Thoracic aorta (tissue), 2 donors: ENCODE measurements around the gene FOXC1. TPM values are rescaled to one million over a fixed set of nuclear protein-coding genes. Genes with fewer than 3 reads are reported as not detected.

Experiments
- ATAC-seq: fragments of 150-250 bp; one replicate; pipeline ENCODE4 v1.8.0; 2017; ENCODE audit warnings: low read depth; ENCODE audit not compliant: insufficient number of reproducible peaks, low FRiP score
- DNase-seq: peaks from one replicate; pipeline ENCODE4 v3.0.0-alpha.2; 2020; ENCODE audit warnings: low spot score
- H3K27ac ChIP-seq, 2 donors: fragments of 200-600 bp; sonication (generic); 1 replicate in 1 of 2; 2 replicates in 1 of 2; pipeline ENCODE4 v1.5.1; 2016; ENCODE audit warnings: mild to moderate bottlenecking in 2 of 2, moderate library complexity in 2 of 2
- H3K27me3 ChIP-seq: fragments of 200-600 bp; sonication (generic); replicated peaks from 2 replicates; pipeline ENCODE4 v1.6.0; 2016; ENCODE audit warnings: mild to moderate bottlenecking; ENCODE audit not compliant: insufficient read depth
- H3K36me3 ChIP-seq: fragments of 200-600 bp; sonication (generic); one replicate; pipeline ENCODE4 v1.5.1; 2016
- H3K4me1 ChIP-seq, 2 donors: fragments of 200-600 bp; sonication (generic); 1 replicate in 1 of 2; 2 replicates in 1 of 2; pipeline versions ENCODE4 v1.5.1 to v1.6.0; 2016; ENCODE audit warnings: low read depth in 2 of 2, mild to moderate bottlenecking in 1 of 2; ENCODE audit not compliant: control insufficient read depth in 1 of 2
- H3K4me3 ChIP-seq: fragments of 200-600 bp; sonication (generic); 2 replicates; pipeline ENCODE4 v1.5.1; 2016; ENCODE audit warnings: mild to moderate bottlenecking
- H3K9me3 ChIP-seq: fragments of 200-600 bp; sonication (generic); 2 replicates; pipeline ENCODE4 v1.5.1; 2016
- CTCF ChIP-seq: fragments of 200-600 bp; sonication (generic); IDR thresholded peaks from one replicate; pipeline ENCODE4 v1.5.1; 2019; ENCODE audit warnings: antibody characterized with exemption
- total RNA-seq, 2 donors: library from RNA; depleted of rRNA; stranded (reverse); fragments of >200 nt; gene quantifications; one replicate each; pipeline versions ENCODE4 v1.1.0 to v1.2.3, GENCODE V29; 2016

FOXC1 gene
- total RNA-seq, 2 donors from 2014 or later, result 103 to 109 TPM

GRCh38 chr6:1610497-1611321, 994 bp downstream of the FOXC1 start:
- no peaks in the 10 kb centered on the region for H3K27me3 ChIP-seq
- peak overlapping the region; percentile 81 for H3K4me3 ChIP-seq
- peaks cover 29% of the 10 kb centered on the region for H3K36me3 ChIP-seq
- no peaks in the 10 kb centered on the region for H3K9me3 ChIP-seq
- TF ChIP-seq CTCF, result no peak
- ATAC-seq (no peak), DNase-seq (no peak)
- peak overlapping the region; percentile 97 to 98 for H3K27ac ChIP-seq
- H3K4me1 ChIP-seq, result peaks cover 0 to 5% of the 10 kb centered on the region in 2 donors

- TF ChIP-seq CTCF, result no peak
- Histone ChIP-seq H3K9me3 (no peaks in the 10 kb centered on the region), H3K4me3 (peak overlapping the region; percentile 81), H3K36me3 (peaks cover 29% of the 10 kb centered on the region), H3K4me1 (peaks cover 0 to 8% of the 10 kb centered on the region in 2 donors), H3K27ac (peak overlapping the region; percentile 97 to 98), H3K27me3 (no peaks in the 10 kb centered on the region)
- DNase-seq, result no peak
- ATAC-seq, result no peak
These were observed 1.5 kb downstream of the FOXC1 start for GRCh38 chr6:1611322-1611571.

DNA sequence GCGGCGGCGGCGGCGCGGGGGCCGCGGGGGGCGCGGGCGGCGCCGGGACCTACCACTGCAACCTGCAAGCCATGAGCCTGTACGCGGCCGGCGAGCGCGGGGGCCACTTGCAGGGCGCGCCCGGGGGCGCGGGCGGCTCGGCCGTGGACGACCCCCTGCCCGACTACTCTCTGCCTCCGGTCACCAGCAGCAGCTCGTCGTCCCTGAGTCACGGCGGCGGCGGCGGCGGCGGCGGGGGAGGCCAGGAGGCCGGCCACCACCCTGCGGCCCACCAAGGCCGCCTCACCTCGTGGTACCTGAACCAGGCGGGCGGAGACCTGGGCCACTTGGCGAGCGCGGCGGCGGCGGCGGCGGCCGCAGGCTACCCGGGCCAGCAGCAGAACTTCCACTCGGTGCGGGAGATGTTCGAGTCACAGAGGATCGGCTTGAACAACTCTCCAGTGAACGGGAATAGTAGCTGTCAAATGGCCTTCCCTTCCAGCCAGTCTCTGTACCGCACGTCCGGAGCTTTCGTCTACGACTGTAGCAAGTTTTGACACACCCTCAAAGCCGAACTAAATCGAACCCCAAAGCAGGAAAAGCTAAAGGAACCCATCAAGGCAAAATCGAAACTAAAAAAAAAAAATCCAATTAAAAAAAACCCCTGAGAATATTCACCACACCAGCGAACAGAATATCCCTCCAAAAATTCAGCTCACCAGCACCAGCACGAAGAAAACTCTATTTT, 2.0 kb downstream of the FOXC1 start:
- Histone ChIP-seq H3K4me1 (peaks cover 0 to 12% of the 10 kb centered on the region in 2 donors), H3K9me3 (no peaks in the 10 kb centered on the region), H3K36me3 (peaks cover 29% of the 10 kb centered on the region), H3K4me3 (peak overlapping the region; percentile 81), H3K27me3 (no peaks in the 10 kb centered on the region), H3K27ac (peak overlapping the region; percentile 97 to 98)
- DNase-seq, result no peak
- TF ChIP-seq CTCF, result no peak
- ATAC-seq, result no peak

GRCh38 chr6:1612299-1612973, 2.7 kb downstream of the FOXC1 start:
- Histone ChIP-seq H3K27me3 (no peaks in the 10 kb centered on the region), H3K4me1 (peaks cover 0 to 14% of the 10 kb centered on the region in 2 donors), H3K9me3 (no peaks in the 10 kb centered on the region), H3K36me3 (peaks cover 29% of the 10 kb centered on the region), H3K27ac (peak overlapping the region; percentile 97 to 98), H3K4me3 (peak overlapping the region; percentile 81)
- TF ChIP-seq CTCF, result no peak
- ATAC-seq (no peak), DNase-seq (no peak)

GRCh38 chr6:1612974-1613306, 3.2 kb downstream of the FOXC1 start:
- H3K27ac ChIP-seq, result peak overlapping the region; percentile 97 to 98

More at GRCh38 chr6:1612974-1613306, 3.2 kb downstream of the FOXC1 start:
- H3K9me3 ChIP-seq, result no peaks in the 10 kb centered on the region
- no peak for ATAC-seq
- DNase-seq, result no peak
- no peaks in the 10 kb centered on the region for H3K27me3 ChIP-seq
- peaks cover 29% of the 10 kb centered on the region for H3K36me3 ChIP-seq
- peaks cover 0 to 19% of the 10 kb centered on the region in 2 donors for H3K4me1 ChIP-seq
- peak overlapping the region; percentile 81 for H3K4me3 ChIP-seq
- no peak for TF ChIP-seq CTCF
